H1 (cell line): ENCODE data around the gene LAT. TPM values are rescaled to one million over a fixed set of nuclear protein-coding genes. Genes with fewer than 3 reads are reported as not detected.

Experiments
- CTCF ChIA-PET: fragments of 300-600 bp; sonication (Branson Sonifier 250); formaldehyde crosslinking; loops from one replicate; lab custom pipeline; 2021; ENCODE audit not compliant: partially characterized antibody; lab: Charles Lee
- POLR2A ChIA-PET: fragments of 300-600 bp; sonication (Branson Sonifier 250); formaldehyde crosslinking; loops from one replicate; lab custom pipeline; 2021; ENCODE audit warnings: inconsistent platforms; ENCODE audit not compliant: partially characterized antibody; lab: Charles Lee
- DNase-seq, 2 experiments: peaks; one replicate each; pipeline versions ENCODE4 v3.0.0 to v3.0.0-alpha.2; 2010 to 2022; ENCODE audit warnings: low spot score in 2 of 2, low read depth in 1 of 2, mixed read lengths in 1 of 2
- FAIRE-seq: peaks from 2 replicates; lab custom pipeline; 2011; peaks lifted over from hg19 to GRCh38; lab: Jason Lieb, UNC
- H2AFZ ChIP-seq: 2 replicates; pipeline ENCODE4 v1.8.1; 2012; ENCODE audit warnings: low read length, inconsistent platforms
- H2AK5ac ChIP-seq: 2 replicates; pipeline ENCODE4 v1.6.1; 2013; ENCODE audit warnings: low read depth, low read length
- H2BK120ac ChIP-seq: replicated peaks from 2 replicates; pipeline ENCODE3; 2013; ENCODE audit warnings: low read depth, low read length, inconsistent platforms
- H2BK12ac ChIP-seq: 2 replicates; pipeline ENCODE4 v1.6.1; 2013; ENCODE audit warnings: low read depth, low read length
- H2BK15ac ChIP-seq: 2 replicates; pipeline ENCODE4 v1.6.1; 2013; ENCODE audit warnings: low read length
- H2BK20ac ChIP-seq: 2 replicates; pipeline ENCODE4 v1.6.1; 2013; ENCODE audit warnings: low read length
- H2BK5ac ChIP-seq: 2 replicates; pipeline ENCODE4 v1.6.1; 2013; ENCODE audit warnings: low read depth, low read length
- H3K14ac ChIP-seq: 2 replicates; pipeline ENCODE4 v1.6.1; 2013; ENCODE audit warnings: inconsistent platforms; ENCODE audit not compliant: insufficient read length
- H3K18ac ChIP-seq: 2 replicates; pipeline ENCODE4 v1.6.1; 2013; ENCODE audit warnings: low read length; ENCODE audit errors: extremely low read depth
- H3K23ac ChIP-seq: 2 replicates; pipeline ENCODE4 v1.6.1; 2013; ENCODE audit warnings: inconsistent platforms; ENCODE audit not compliant: insufficient read length
- H3K23me2 ChIP-seq: 2 replicates; pipeline ENCODE4 v1.6.1; 2013; ENCODE audit warnings: low read depth, low read length
- H3K27ac ChIP-seq: 2 replicates; pipeline ENCODE4 v1.6.1; 2011; ENCODE audit warnings: low read depth, low read length, inconsistent platforms
- H3K27me3 ChIP-seq, 4 experiments: replicated peaks in 1 of 4; 1 replicate in 1 of 4; 2 replicates in 3 of 4; pipeline versions ENCODE4 v1.6.1 to v1.8.1; 2011 to 2013; ENCODE audit warnings: low read length in 3 of 4, mild to moderate bottlenecking in 3 of 4, inconsistent platforms in 2 of 4, mixed read lengths in 2 of 4, moderate library complexity in 1 of 4; ENCODE audit not compliant: control insufficient read depth in 3 of 4, insufficient read depth in 3 of 4; ENCODE audit errors: extremely low read depth in 1 of 4
- H3K36me3 ChIP-seq, 4 experiments: 2 replicates each; pipeline versions ENCODE4 v1.6.1 to v1.8.1; 2011 to 2013; ENCODE audit warnings: mild to moderate bottlenecking in 4 of 4, low read length in 3 of 4, moderate library complexity in 2 of 4, control low read depth in 1 of 4, inconsistent platforms in 1 of 4; ENCODE audit not compliant: insufficient read depth in 4 of 4, control insufficient read depth in 2 of 4
- H3K4ac ChIP-seq: replicated peaks from 2 replicates; pipeline ENCODE3; 2013; ENCODE audit warnings: low read length, low read depth, mixed read lengths, inconsistent platforms; ENCODE audit not compliant: insufficient read length
- H3K4me1 ChIP-seq, 4 experiments: replicated peaks in 1 of 4; 1 replicate in 1 of 4; 2 replicates in 3 of 4; pipeline versions ENCODE4 v1.6.1 to v1.8.1; 2011 to 2013; ENCODE audit warnings: low read length in 3 of 4, inconsistent platforms in 2 of 4, mixed read lengths in 1 of 4; ENCODE audit not compliant: insufficient read depth in 4 of 4, control insufficient read depth in 3 of 4
- H3K4me2 ChIP-seq, 2 experiments: 2 replicates each; pipeline versions ENCODE4 v1.6.1 to v1.8.1; 2011 to 2013; ENCODE audit warnings: low read depth in 2 of 2, low read length in 2 of 2, control low read depth in 1 of 2, inconsistent platforms in 1 of 2, mild to moderate bottlenecking in 1 of 2; ENCODE audit not compliant: insufficient read depth in 1 of 2
- H3K4me3 ChIP-seq, 4 experiments: fragments of 200-600, 300-600 bp in 1 of 4; sonication (generic), shearing (Covaris generic), sonication (Bioruptor Twin) in 1 of 4; 2 replicates each; pipeline versions ENCODE4 v1.5.1 to v1.8.1; 2011 to 2016; ENCODE audit warnings: low read length in 4 of 4, low read depth in 3 of 4, control low read depth in 2 of 4, inconsistent platforms in 2 of 4, mild to moderate bottlenecking in 2 of 4, mixed read lengths in 1 of 4, moderate library complexity in 1 of 4; ENCODE audit not compliant: insufficient read depth in 2 of 4; ENCODE audit errors: extremely low read depth in 1 of 4
- H3K56ac ChIP-seq: replicated peaks from 2 replicates; pipeline ENCODE3; 2013; ENCODE audit warnings: low read depth, mild to moderate bottlenecking, mixed read lengths, low read length, inconsistent platforms; ENCODE audit not compliant: insufficient read length
- H3K79me1 ChIP-seq: 2 replicates; pipeline ENCODE4 v1.6.1; 2013; ENCODE audit warnings: low read depth, low read length, control low read depth
- H3K79me2 ChIP-seq, 2 experiments: 2 replicates each; pipeline versions ENCODE4 v1.6.1 to v1.8.1; 2012 to 2013; ENCODE audit warnings: low read length in 2 of 2, mild to moderate bottlenecking in 2 of 2, inconsistent platforms in 1 of 2; ENCODE audit not compliant: insufficient read depth in 2 of 2, control insufficient read depth in 1 of 2
- H3K9ac ChIP-seq, 4 experiments: replicated peaks in 1 of 4; 1 replicate in 1 of 4; 2 replicates in 3 of 4; pipeline versions ENCODE4 v1.6.1 to v1.8.1; 2011 to 2013; ENCODE audit warnings: low read depth in 3 of 4, low read length in 3 of 4, control low read depth in 2 of 4, mild to moderate bottlenecking in 2 of 4, moderate library complexity in 2 of 4, inconsistent platforms in 1 of 4; ENCODE audit errors: extremely low read depth in 1 of 4
- H3K9me3 ChIP-seq, 2 experiments: 2 replicates each; pipeline versions ENCODE4 v1.6.1 to v1.8.1; 2012 to 2013; ENCODE audit warnings: mild to moderate bottlenecking in 2 of 2, moderate library complexity in 2 of 2, control low read depth in 1 of 2, inconsistent platforms in 1 of 2, low read depth in 1 of 2, low read length in 1 of 2, mixed read lengths in 1 of 2; ENCODE audit not compliant: insufficient read depth in 2 of 2
- H4K20me1 ChIP-seq, 2 experiments: replicated peaks in 1 of 2; 2 replicates each; pipeline versions ENCODE3 to v1.8.1; 2011 to 2013; ENCODE audit warnings: inconsistent platforms in 2 of 2, low read length in 2 of 2, mild to moderate bottlenecking in 1 of 2; ENCODE audit not compliant: insufficient read depth in 2 of 2, control insufficient read depth in 1 of 2
- H4K5ac ChIP-seq: 2 replicates; pipeline ENCODE4 v1.6.1; 2013; ENCODE audit warnings: low read length, low read depth, mixed read lengths, inconsistent platforms; ENCODE audit not compliant: insufficient read length
- H4K8ac ChIP-seq: 2 replicates; pipeline ENCODE4 v1.8.0; 2013; ENCODE audit warnings: mild to moderate bottlenecking, moderate library complexity, low read length, inconsistent platforms; ENCODE audit not compliant: insufficient read depth; ENCODE audit errors: extremely low read depth
- H4K91ac ChIP-seq: replicated peaks from 2 replicates; pipeline ENCODE3; 2013; ENCODE audit warnings: low read length, mixed read lengths, inconsistent platforms; ENCODE audit not compliant: insufficient read length
- ATF3 ChIP-seq: IDR thresholded peaks from 2 replicates; pipeline ENCODE4 v1.6.1; 2011; ENCODE audit warnings: low read depth, mild to moderate bottlenecking, low read length; ENCODE audit not compliant: insufficient read depth
- E2F6 ChIP-seq: IDR thresholded peaks from 2 replicates; pipeline ENCODE4 v1.6.1; 2012; ENCODE audit warnings: inconsistent platforms
- EGR1 ChIP-seq: IDR thresholded peaks from 2 replicates; pipeline ENCODE4 v1.6.1; 2011; ENCODE audit warnings: low read depth, low read length, borderline replicate concordance
- MAX ChIP-seq: IDR thresholded peaks from 2 replicates; pipeline ENCODE4 v1.6.1; 2012; ENCODE audit warnings: inconsistent platforms
- POU5F1 ChIP-seq: IDR thresholded peaks from 2 replicates; pipeline ENCODE4 v1.6.1; 2011; ENCODE audit warnings: low read depth, mild to moderate bottlenecking, low read length, moderate library complexity
- SIN3A ChIP-seq, 2 experiments: IDR thresholded peaks in 1 of 2; conservative IDR thresholded peaks in 1 of 2; 2 replicates each; pipeline ENCODE4 v1.6.1; 2011 to 2012; ENCODE audit warnings: low read length in 2 of 2, improper control_type of control experiment in 1 of 2, low read depth in 1 of 2, mild to moderate bottlenecking in 1 of 2
- SP1 ChIP-seq: IDR thresholded peaks from 2 replicates; pipeline ENCODE4 v1.6.1; 2011; ENCODE audit warnings: low read depth, low read length
- TCF12 ChIP-seq: IDR thresholded peaks from 2 replicates; pipeline ENCODE4 v1.6.1; 2011; ENCODE audit warnings: low read depth, mild to moderate bottlenecking, low read length
- WGBS, 2 experiments: shearing (Covaris generic) in 1 of 2; methylation state at CpG; one replicate each; pipeline versions ENCODE4 v1.1.6 to v1.1.7; 2013 to 2015; ENCODE audit warnings: low lambda C conversion rate in 2 of 2, mixed read lengths in 2 of 2, inconsistent platforms in 1 of 2, low coverage in 1 of 2, missing lambda C conversion rate in 1 of 2; ENCODE audit not compliant: insufficient replicate concordance in 2 of 2, insufficient coverage in 1 of 2, insufficient read length in 1 of 2; ENCODE audit errors: extremely low coverage in 1 of 2, missing lambda C conversion rate in 1 of 2; 5-methylcytosine and 5-hydroxymethylcytosine counted together
- polyA plus RNA-seq, 7 experiments: library from polyadenylated mRNA; depleted of rRNA in 3 of 7; stranded (reverse) in 5 of 7; unstranded in 2 of 7; fragments of >200 nt in 5 of 7; fragments of 200-250 nt in 2 of 7; gene quantifications; 1 replicate in 5 of 7; 2 replicates in 1 of 7; 4 replicates in 1 of 7; pipeline versions ENCODE4 v1.2.1 to v1.2.3, GENCODE V29; 2011 to 2013; ENCODE audit warnings: missing spikeins in 2 of 7, mixed read lengths in 2 of 7
- total RNA-seq: library from RNA; stranded (reverse); fragmentation: NEBNext Ultra II Directional; extraction: Animal tissue kit (Norgen Biotek cat#: 25700); gene quantifications from 2 replicates; pipeline ENCODE4 v1.2.1, GENCODE V29; 2021

LAT gene
- total and polyA plus RNA-seq, 2 of the 8 experiments (the other 6 are each of a cell fraction or from before 2014, with no cell fraction given) = 2.7 to 3.4 TPM

GRCh38 chr16:28935924-28936783, 48.7 kb upstream of the LAT start:
- no peak overlapping the region for H3K27ac ChIP-seq
- H4K20me1 ChIP-seq = no peaks in the 10 kb centered on the region
- FAIRE-seq (peak; percentile 58), DNase-seq (peak; percentile 78 to 94)
- peak overlapping the region; percentile 5; the same call in 1 of the 2 replicates for H2AFZ ChIP-seq
- 0 out of 2 replicates have a peak overlapping the region, but pooled peaks have one; percentile 46 for H2BK15ac ChIP-seq
- H2BK12ac ChIP-seq = 0 out of 2 replicates have a peak overlapping the region, but pooled peaks have one; percentile 27
- H2BK20ac ChIP-seq = no peak overlapping the region
- H3K14ac ChIP-seq = no peak overlapping the region
- H3K4ac ChIP-seq = no peak overlapping the region
- peak overlapping the region in 3 of 4 experiments; percentile 11 to 47 (median 19); a peak in 5 of 8 replicates for H3K4me3 ChIP-seq
- H4K91ac ChIP-seq = no peak overlapping the region
- no peak overlapping the region for H2BK5ac ChIP-seq
- ChIA-PET POLR2A (interaction anchor here (0.9 to 3.3 kb wide), 6 partner anchors 9 to 114 kb away, joined by 3 to 23 read pairs (median 6); partner anchors contain the start of genes ATXN2L and RABEP2), CTCF (interaction anchor here (0.6 to 1.8 kb wide), 8 partner anchors 9 to 80 kb away, joined by 3 to 16 read pairs (median 3); no protein-coding TSS in a partner anchor)
- no peaks in the 10 kb centered on the region for H3K79me1 ChIP-seq
- H3K23ac ChIP-seq = no peak overlapping the region
- peaks cover 2% of the 10 kb centered on the region; the same call in 1 of the 2 replicates for H3K23me2 ChIP-seq
- no peaks in the 10 kb centered on the region for H3K36me3 ChIP-seq
- no peaks in the 10 kb centered on the region for H3K27me3 ChIP-seq
- H2BK120ac ChIP-seq = no peak overlapping the region
- peak; percentile 38; the same call in 1 of the 2 replicates for TF ChIP-seq SP1
- no peak for TF ChIP-seq ATF3
- no peak for TF ChIP-seq POU5F1
- TF ChIP-seq TCF12 = no peak
- TF ChIP-seq E2F6 = peak; percentile 92
- peak; percentile 65; the same call in 1 of the 2 replicates for TF ChIP-seq MAX
- TF ChIP-seq SIN3A (conservative IDR thresholded peaks at IDR 0.05 in 1 of 2, IDR thresholded peaks at IDR 0.05 in 1 of 2; ENCODE audit: low read depth in 1 of 2, low read length in 2 of 2) = no peak
- peak; percentile 12; the same call in 1 of the 2 replicates for TF ChIP-seq EGR1
- H3K79me2 ChIP-seq = no peaks in the 10 kb centered on the region
- 72% methylated on average over 36 of the region's 36 CpGs; no CpG with 5 or more reads in 1 of the 2 experiments for WGBS, 2 experiments
- no peak overlapping the region for H4K8ac ChIP-seq
- 0 out of 2 replicates have a peak overlapping the region, but pooled peaks have one; percentile 42 for H2AK5ac ChIP-seq
- H3K9ac ChIP-seq = 0 out of 7 replicates have a peak overlapping the region, but pooled peaks of 1 of the 4 experiments have one; percentile 38
- no peak overlapping the region for H3K56ac ChIP-seq
- no peak overlapping the region for H3K18ac ChIP-seq
- no peaks in the 10 kb centered on the region for H3K9me3 ChIP-seq
- peak overlapping the region; percentile 48 to 59 for H3K4me2 ChIP-seq
- no peaks in the 10 kb centered on the region; a peak in 1 of 7 replicates for H3K4me1 ChIP-seq
- H4K5ac ChIP-seq = no peak overlapping the region
